Measurements from ENCODE around the gene RAB4B. TPM values are rescaled to one million over a fixed set of nuclear protein-coding genes. Genes with fewer than 3 reads are reported as not detected.
A peak's percentile ranks its signal among the peaks of the same experiment; 100 is the strongest.
"Not testable (repeated sequence)": the region's sequence is repeated elsewhere in the genome, so short reads cannot be mapped to it uniquely, and the experiment has no call there.

RAB4B gene
- total RNA-seq, 1 experiment from 2014 or later = 32.4 TPM

GRCh38 chr19:40780582-40780981, 2.5 kb downstream of the RAB4B start:
- DNase-seq (ENCODE audit: low read depth) = no peak

GRCh38 chr19:40781140-40781539, 3.1 kb downstream of the RAB4B start:
- DNase-seq (ENCODE audit: low read depth) = no peak

GRCh38 chr19:40783711-40784110, 5.7 kb downstream of the RAB4B start:
- DNase-seq (ENCODE audit: low read depth) = no peak

- not testable (repeated sequence) for DNase-seq (ENCODE audit: low read depth)
Observed at GRCh38 chr19:40784146-40784545, 6.1 kb downstream of the RAB4B start.

GRCh38 chr19:40785526-40785925, 7.5 kb downstream of the RAB4B start:
- no peak for DNase-seq (ENCODE audit: low read depth)

GRCh38 chr19:40786060-40787037, 8.3 kb downstream of the RAB4B start:
- no peak for DNase-seq (ENCODE audit: low read depth)

GRCh38 chr19:40791349-40791748, 13.3 kb downstream of the RAB4B start:
- DNase-seq (ENCODE audit: low read depth) = no peak

- DNase-seq (ENCODE audit: low read depth) = no peak
Observed at GRCh38 chr19:40791996-40792395, 13.9 kb downstream of the RAB4B start.

GRCh38 chr19:40797166-40797962, 19.3 kb downstream of the RAB4B start:
- no peak for DNase-seq (ENCODE audit: low read depth)

- DNase-seq (ENCODE audit: low read depth) = peak; percentile 64
Observed at GRCh38 chr19:40797963-40798682, 20.1 kb downstream of the RAB4B start.

- DNase-seq (ENCODE audit: low read depth) = peak; percentile 100
Observed at GRCh38 chr19:40798683-40799557, 20.9 kb downstream of the RAB4B start, which contains the start of gene EGLN2. Gene EGLN2, plus strand, starts transcription at chr19:40799191. Its CDS starts 1,382 bp downstream, at chr19:40800573.

- DNase-seq (ENCODE audit: low read depth) = peak; percentile 45
Observed at GRCh38 chr19:40799558-40800338, 21.7 kb downstream of the RAB4B start.

GRCh38 chr19:40800339-40800996, 22.4 kb downstream of the RAB4B start:
- DNase-seq (ENCODE audit: low read depth) = no peak

GRCh38 chr19:40800997-40801377, 22.9 kb downstream of the RAB4B start:
- no peak for DNase-seq (ENCODE audit: low read depth)

GRCh38 chr19:40801426-40802299, 23.6 kb downstream of the RAB4B start:
- DNase-seq (ENCODE audit: low read depth) = no peak

GRCh38 chr19:40802300-40803169, 24.5 kb downstream of the RAB4B start:
- no peak for DNase-seq (ENCODE audit: low read depth)

GRCh38 chr19:40803170-40803856, 25.3 kb downstream of the RAB4B start:
- no peak for DNase-seq (ENCODE audit: low read depth)
